DND-41 (cell line): ENCODE results near the gene TRAPPC2.
"Not testable (repeated sequence)": the region's sequence is repeated elsewhere in the genome, so short reads cannot be mapped to it uniquely, and the experiment has no call there.

Experiments
- ATAC-seq: fragments of 200-7000 bp; cut with Tn5 transposase; 3 replicates; pipeline ENCODE4 v1.9.1; 2021; ENCODE audit warnings: low read depth; ENCODE audit not compliant: insufficient read depth
- DNase-seq: peaks from one replicate; pipeline ENCODE4 v3.0.0-alpha.2; 2020
- H2AFZ ChIP-seq: 2 replicates; pipeline ENCODE4 v1.6.0; 2012; ENCODE audit warnings: low read depth, low read length
- H3K27ac ChIP-seq: 2 replicates; pipeline ENCODE4 v1.5.1; 2012; ENCODE audit warnings: low read length, inconsistent platforms
- H3K27me3 ChIP-seq: fragments of 200-600 bp; sonication (generic); 2 replicates; pipeline ENCODE4 v1.6.0; 2012; ENCODE audit warnings: low read length, mild to moderate bottlenecking, inconsistent platforms; ENCODE audit not compliant: insufficient read depth, poor library complexity
- H3K36me3 ChIP-seq: 2 replicates; pipeline ENCODE4 v1.5.1; 2012; ENCODE audit warnings: low read length, inconsistent platforms; ENCODE audit not compliant: insufficient read depth
- H3K4me1 ChIP-seq: 2 replicates; pipeline ENCODE4 v1.5.1; 2012; ENCODE audit warnings: mild to moderate bottlenecking, low read length; ENCODE audit not compliant: insufficient read depth
- H3K4me2 ChIP-seq: 2 replicates; pipeline ENCODE4 v1.6.0; 2012; ENCODE audit warnings: mild to moderate bottlenecking, moderate library complexity, low read length, inconsistent platforms; ENCODE audit not compliant: insufficient read depth
- H3K4me3 ChIP-seq, 2 experiments: fragments of 200-600 bp in 1 of 2; shearing (Covaris generic) in 1 of 2; 2 replicates each; pipeline ENCODE4 v1.5.1; 2012 to 2016; ENCODE audit warnings: inconsistent platforms in 2 of 2, low read length in 2 of 2, mild to moderate bottlenecking in 2 of 2, low read depth in 1 of 2, moderate library complexity in 1 of 2
- H3K79me2 ChIP-seq: 2 replicates; pipeline ENCODE4 v1.6.0; 2012; ENCODE audit warnings: low read length, inconsistent platforms; ENCODE audit not compliant: insufficient read depth
- H3K9ac ChIP-seq: 2 replicates; pipeline ENCODE4 v1.6.0; 2012; ENCODE audit warnings: low read depth, mild to moderate bottlenecking, inconsistent platforms, low read length, moderate library complexity
- H3K9me3 ChIP-seq: 2 replicates; pipeline ENCODE4 v1.5.1; 2012; ENCODE audit warnings: low read length, moderate library complexity, mild to moderate bottlenecking, inconsistent platforms; ENCODE audit not compliant: insufficient read depth, severe bottlenecking
- H4K20me1 ChIP-seq: 2 replicates; pipeline ENCODE4 v1.6.0; 2012; ENCODE audit warnings: low read length; ENCODE audit not compliant: insufficient read depth
- CTCF ChIP-seq: IDR thresholded peaks from 2 replicates; pipeline ENCODE4 v1.5.1; 2012; ENCODE audit warnings: borderline replicate concordance, low read length, moderate library complexity, mild to moderate bottlenecking; ENCODE audit not compliant: poor library complexity, severe bottlenecking; ENCODE audit errors: extremely low read depth
- EZH2 ChIP-seq: IDR thresholded peaks from 3 replicates; pipeline ENCODE4 v1.6.1; 2012; ENCODE audit warnings: borderline replicate concordance, low read depth, mild to moderate bottlenecking, moderate library complexity, low read length, inconsistent platforms; ENCODE audit not compliant: severe bottlenecking

TRAPPC2 gene

DNA sequence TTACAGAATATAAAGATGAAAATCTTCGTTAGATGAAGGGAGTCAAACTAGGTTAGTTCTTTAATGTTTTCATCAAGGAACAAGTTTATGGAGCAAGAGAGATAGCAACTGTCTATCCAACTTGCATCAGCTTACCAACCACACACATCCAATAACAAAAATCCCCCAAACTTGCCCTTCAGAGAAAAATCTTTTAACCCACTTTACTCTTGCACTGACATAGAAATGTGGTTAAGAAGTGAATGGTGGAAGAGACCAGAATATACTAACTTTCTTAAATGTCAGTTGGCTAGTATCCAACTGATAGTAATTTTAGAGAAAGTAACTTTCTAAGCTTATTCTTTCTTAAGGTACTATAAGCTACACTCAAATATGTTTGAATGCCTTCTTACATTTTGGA, 47.2 kb downstream of the TRAPPC2 start:
- H3K36me3 ChIP-seq = no peaks in the 10 kb centered on the region
- no peak for TF ChIP-seq EZH2
- H3K27me3 ChIP-seq = no peaks in the 10 kb centered on the region
- H4K20me1 ChIP-seq = no peaks in the 10 kb centered on the region
- H3K4me2 ChIP-seq = no peak overlapping the region
- H3K27ac ChIP-seq = no peak overlapping the region
- DNase-seq = no peak
- ATAC-seq = no peak
- no peak overlapping the region for H3K4me3 ChIP-seq
- peaks cover 30% of the 10 kb centered on the region for H3K79me2 ChIP-seq
- H3K9me3 ChIP-seq = no peaks in the 10 kb centered on the region
- H2AFZ ChIP-seq = no peak overlapping the region
- no peak overlapping the region for H3K9ac ChIP-seq
- H3K4me1 ChIP-seq = peaks cover 22% of the 10 kb centered on the region

DNA sequence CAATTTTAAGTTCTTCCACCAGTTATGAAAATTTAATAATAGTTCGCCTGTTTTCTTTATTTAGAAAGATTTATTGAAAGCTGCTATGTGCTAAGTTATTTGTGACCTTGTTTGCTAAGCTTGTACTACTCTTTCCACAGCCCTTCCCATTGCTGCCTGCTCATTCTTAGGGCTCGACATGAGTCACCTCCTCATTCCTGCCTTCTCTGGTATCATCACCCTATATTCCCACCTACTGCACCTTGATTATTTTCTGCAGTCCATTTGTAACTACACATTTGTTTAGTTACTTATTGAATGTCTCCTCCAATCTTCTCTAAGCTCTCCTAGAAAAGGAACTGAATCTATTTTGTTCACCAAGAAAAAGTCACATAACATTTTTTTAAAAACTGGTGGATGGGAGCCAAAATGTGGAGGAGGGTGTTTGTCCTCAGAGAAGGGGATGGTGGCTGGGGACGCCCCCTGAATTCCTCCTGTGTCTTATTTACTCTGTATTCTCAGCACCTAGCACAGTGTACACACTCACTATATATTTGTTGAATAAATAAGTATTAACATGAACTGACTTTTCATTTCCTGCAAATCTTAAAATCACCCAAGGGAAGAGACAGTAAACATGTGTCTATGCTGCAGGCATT, 49.2 kb downstream of the TRAPPC2 start:
- no peak overlapping the region for H2AFZ ChIP-seq
- H3K36me3 ChIP-seq = no peaks in the 10 kb centered on the region
- H3K79me2 ChIP-seq = peaks cover 13% of the 10 kb centered on the region
- H3K9me3 ChIP-seq = no peaks in the 10 kb centered on the region
- ATAC-seq = no peak
- H3K27ac ChIP-seq = no peak overlapping the region
- no peak overlapping the region for H3K4me3 ChIP-seq
- H4K20me1 ChIP-seq = no peaks in the 10 kb centered on the region
- H3K4me2 ChIP-seq = no peak overlapping the region
- peaks cover 10% of the 10 kb centered on the region for H3K4me1 ChIP-seq
- no peak for DNase-seq
- H3K9ac ChIP-seq = no peak overlapping the region
- TF ChIP-seq EZH2 (no peak), CTCF (no peak)
- no peaks in the 10 kb centered on the region for H3K27me3 ChIP-seq

- ATAC-seq (no peak), DNase-seq (no peak)
- Histone ChIP-seq H3K36me3 (no peaks in the 10 kb centered on the region), H3K4me3 (no peak overlapping the region), H3K9me3 (no peaks in the 10 kb centered on the region), H2AFZ (no peak overlapping the region), H3K79me2 (peaks cover 4% of the 10 kb centered on the region), H3K27ac (no peak overlapping the region), H3K4me1 (peaks cover 7% of the 10 kb centered on the region; the same call in 1 of the 2 replicates), H3K9ac (no peak overlapping the region), H3K4me2 (no peak overlapping the region), H3K27me3 (no peaks in the 10 kb centered on the region), H4K20me1 (no peaks in the 10 kb centered on the region)
- TF ChIP-seq CTCF (no peak), EZH2 (no peak)
These were observed 50.1 kb downstream of the TRAPPC2 start for GRCh38 chrX:13684361-13684760.

DNA sequence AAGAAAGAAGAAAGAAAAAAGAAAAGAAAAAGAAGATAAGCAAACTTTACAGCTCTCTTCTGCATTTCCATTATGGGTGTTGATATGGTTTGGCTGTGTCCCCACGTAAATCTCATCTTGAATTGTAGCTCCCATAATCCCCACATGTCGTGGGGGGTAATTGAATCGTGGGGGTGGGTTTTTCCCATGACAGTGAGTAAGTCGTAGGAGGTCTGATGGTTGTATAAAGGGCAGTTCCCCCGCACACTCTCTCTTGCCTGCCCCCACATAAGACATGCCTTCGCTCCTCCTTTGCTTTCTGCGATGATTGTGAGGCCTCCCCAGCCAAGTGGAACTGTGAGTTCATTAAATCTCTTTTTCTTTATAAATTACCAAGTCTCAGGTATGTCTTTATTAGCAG, 52.8 kb downstream of the TRAPPC2 start:
- no peaks in the 10 kb centered on the region for H3K27me3 ChIP-seq
- H3K4me3 ChIP-seq = no peak overlapping the region
- H4K20me1 ChIP-seq = no peaks in the 10 kb centered on the region
- H3K27ac ChIP-seq = no peak overlapping the region
- H3K36me3 ChIP-seq = no peaks in the 10 kb centered on the region
- H3K4me2 ChIP-seq = no peak overlapping the region
- no peak for DNase-seq
- no peak for ATAC-seq
- no peak overlapping the region for H3K9ac ChIP-seq
- H3K79me2 ChIP-seq = no peaks in the 10 kb centered on the region
- H2AFZ ChIP-seq = no peak overlapping the region
- no peaks in the 10 kb centered on the region for H3K9me3 ChIP-seq
- no peak for TF ChIP-seq EZH2
- no peaks in the 10 kb centered on the region for H3K4me1 ChIP-seq

- not testable (repeated sequence) for H3K4me1 ChIP-seq, DNase-seq, H3K4me2 ChIP-seq, H3K9me3 ChIP-seq, H3K27me3 ChIP-seq, ATAC-seq, H4K20me1 ChIP-seq, H3K79me2 ChIP-seq, H2AFZ ChIP-seq, H3K9ac ChIP-seq, H3K4me3 ChIP-seq, H3K36me3 ChIP-seq, H3K27ac ChIP-seq
These were observed 54.7 kb downstream of the TRAPPC2 start for GRCh38 chrX:13679700-13680099.
